ENCODE data around the gene ELAPOR1.

Gene ELAPOR1

GRCh38 chr1:109118089-109118488 is 4.2 kb downstream of the ELAPOR1 start:
- no peak for TF ChIP-seq CTCF (conservative IDR thresholded peaks at IDR 0.05; ENCODE audit: low read depth, low read length)

GRCh38 chr1:109120356-109120755 is 6.4 kb downstream of the ELAPOR1 start:
- TF ChIP-seq CTCF (conservative IDR thresholded peaks at IDR 0.05; ENCODE audit: low read depth, low read length), result no peak
- no peak for DNase-seq (ENCODE audit: low read depth)
- no peak overlapping the region for H3K4me3 ChIP-seq (ENCODE audit: low read depth, low read length)

More at GRCh38 chr1:109118089-109118488, 4.2 kb downstream of the ELAPOR1 start:
- H3K4me3 ChIP-seq (ENCODE audit: low read depth, low read length), result no peak overlapping the region
- DNase-seq (ENCODE audit: low read depth), result no peak

GRCh38 chr1:109131059-109131458 is 17.1 kb downstream of the ELAPOR1 start:
- no peak for DNase-seq (ENCODE audit: low read depth)
- TF ChIP-seq CTCF (conservative IDR thresholded peaks at IDR 0.05; ENCODE audit: low read depth, low read length), result no peak
- no peak overlapping the region for H3K4me3 ChIP-seq (ENCODE audit: low read depth, low read length)

GRCh38 chr1:109131800-109132199 is 17.9 kb downstream of the ELAPOR1 start:
- DNase-seq (ENCODE audit: low read depth), result no peak
- no peak overlapping the region for H3K4me3 ChIP-seq (ENCODE audit: low read depth, low read length)
- no peak for TF ChIP-seq CTCF (conservative IDR thresholded peaks at IDR 0.05; ENCODE audit: low read depth, low read length)

- no peak for DNase-seq (ENCODE audit: low read depth)
- TF ChIP-seq CTCF (conservative IDR thresholded peaks at IDR 0.05; ENCODE audit: low read depth, low read length), result no peak
- H3K4me3 ChIP-seq (ENCODE audit: low read depth, low read length), result no peak overlapping the region
These were observed 19.2 kb downstream of the ELAPOR1 start for GRCh38 chr1:109133002-109133706.

- no peak for DNase-seq (ENCODE audit: low read depth)
- no peak overlapping the region for H3K4me3 ChIP-seq (ENCODE audit: low read depth, low read length)
- no peak for TF ChIP-seq CTCF (conservative IDR thresholded peaks at IDR 0.05; ENCODE audit: low read depth, low read length)
These were observed 19.9 kb downstream of the ELAPOR1 start for GRCh38 chr1:109133815-109134214.

GRCh38 chr1:109134423-109134822 is 20.5 kb downstream of the ELAPOR1 start:
- no peak for DNase-seq (ENCODE audit: low read depth)
- no peak overlapping the region for H3K4me3 ChIP-seq (ENCODE audit: low read depth, low read length)
- TF ChIP-seq CTCF (conservative IDR thresholded peaks at IDR 0.05; ENCODE audit: low read depth, low read length), result no peak

Measured in choroid plexus epithelial cell (primary cell).